ENCODE results near the gene NTF4. TPM values are rescaled to one million over a fixed set of nuclear protein-coding genes. Genes with fewer than 3 reads are reported as not detected.
"Not testable (repeated sequence)": the region's sequence is repeated elsewhere in the genome, so short reads cannot be mapped to it uniquely, and the experiment has no call there.

The NTF4 gene
- total and polyA plus RNA-seq, 2 of the 13 experiments (the other 11 are each of a cell fraction or from before 2014, with no cell fraction given): not detected

DNA sequence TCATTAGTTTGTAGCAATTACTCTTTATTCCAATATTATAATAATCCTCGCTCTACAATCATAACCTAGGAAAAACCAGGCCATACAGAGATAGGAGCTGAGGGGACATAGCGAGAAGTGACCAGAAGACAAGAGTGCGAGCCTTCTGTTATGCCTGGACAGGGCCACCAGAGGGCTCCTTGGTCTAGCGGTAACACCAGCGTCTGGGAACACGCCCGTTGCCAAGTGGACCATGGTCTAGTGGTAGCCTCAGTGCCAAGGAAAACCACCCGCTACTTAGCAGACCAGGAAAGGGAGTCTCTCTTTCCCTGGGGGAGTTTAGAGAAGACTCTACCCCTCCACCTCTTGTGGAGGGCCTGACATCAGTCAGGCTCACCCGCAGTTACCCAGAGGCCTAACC, 10.3 kb upstream of the NTF4 start:
- intact Hi-C loops (cut with micrococcal nuclease; ENCODE audit: unreplicated experiment); BruUV-seq (replicated peaks); H3K4me2 ChIP-seq (ENCODE audit: low read depth, low read length); in situ Hi-C loops (cut with HindIII; ENCODE audit: extremely low pct_ligation_motif_present, low pct_unique_long_range_greater_than_20kb); H3K27ac ChIP-seq (ENCODE audit: extremely low read length, insufficient read depth, low read length); H3K4me1 ChIP-seq (ENCODE audit: insufficient read depth, low read length); H2AFZ ChIP-seq (ENCODE audit: low read length); H3K9ac ChIP-seq (ENCODE audit: insufficient read depth, low read depth, low read length); H3K79me2 ChIP-seq (ENCODE audit: insufficient read depth, low read length); POLR2A ChIA-PET; H3K4me3 ChIP-seq (replicated peaks in 1 of 3; ENCODE audit: insufficient read depth in 1 of 3, low read depth in 2 of 3, low read length in 3 of 3); H4K20me1 ChIP-seq (ENCODE audit: insufficient read depth, low read length); H3K9me3 ChIP-seq (ENCODE audit: low read length); H3K36me3 ChIP-seq (replicated peaks in 1 of 2; ENCODE audit: control insufficient read depth in 1 of 2, insufficient read depth in 2 of 2, low read length in 2 of 2); ATAC-seq: not testable (repeated sequence)
- peak; percentile 20 for DNase-seq (ENCODE audit: low spot score)
- H3K27me3 ChIP-seq (ENCODE audit: control insufficient read depth in 1 of 2, insufficient read depth in 2 of 2, low read length in 2 of 2): peaks cover 2 to 22% of the 10 kb centered on the region in 2 experiments
- peak; percentile 46 for FAIRE-seq
- CTCF ChIA-PET (ENCODE audit: low intra/inter-chr PET ratio, low total read pairs): interaction anchor here (0.8 kb wide), 1 partner anchor 133 kb away, joined by 3 read pairs; no protein-coding TSS in a partner anchor
- 8% methylated on average over 8 of the region's 9 CpGs for WGBS (ENCODE audit: low lambda C conversion rate)
- peak; percentile 66 for TF ChIP-seq RAD21 (CRISPR knock-in tag; IDR thresholded peaks at IDR 0.05)
- TF ChIP-seq SKI (IDR thresholded peaks at IDR 0.05; ENCODE audit: partially characterized antibody): peak; percentile 20
- TF ChIP-seq, protein P1, sequence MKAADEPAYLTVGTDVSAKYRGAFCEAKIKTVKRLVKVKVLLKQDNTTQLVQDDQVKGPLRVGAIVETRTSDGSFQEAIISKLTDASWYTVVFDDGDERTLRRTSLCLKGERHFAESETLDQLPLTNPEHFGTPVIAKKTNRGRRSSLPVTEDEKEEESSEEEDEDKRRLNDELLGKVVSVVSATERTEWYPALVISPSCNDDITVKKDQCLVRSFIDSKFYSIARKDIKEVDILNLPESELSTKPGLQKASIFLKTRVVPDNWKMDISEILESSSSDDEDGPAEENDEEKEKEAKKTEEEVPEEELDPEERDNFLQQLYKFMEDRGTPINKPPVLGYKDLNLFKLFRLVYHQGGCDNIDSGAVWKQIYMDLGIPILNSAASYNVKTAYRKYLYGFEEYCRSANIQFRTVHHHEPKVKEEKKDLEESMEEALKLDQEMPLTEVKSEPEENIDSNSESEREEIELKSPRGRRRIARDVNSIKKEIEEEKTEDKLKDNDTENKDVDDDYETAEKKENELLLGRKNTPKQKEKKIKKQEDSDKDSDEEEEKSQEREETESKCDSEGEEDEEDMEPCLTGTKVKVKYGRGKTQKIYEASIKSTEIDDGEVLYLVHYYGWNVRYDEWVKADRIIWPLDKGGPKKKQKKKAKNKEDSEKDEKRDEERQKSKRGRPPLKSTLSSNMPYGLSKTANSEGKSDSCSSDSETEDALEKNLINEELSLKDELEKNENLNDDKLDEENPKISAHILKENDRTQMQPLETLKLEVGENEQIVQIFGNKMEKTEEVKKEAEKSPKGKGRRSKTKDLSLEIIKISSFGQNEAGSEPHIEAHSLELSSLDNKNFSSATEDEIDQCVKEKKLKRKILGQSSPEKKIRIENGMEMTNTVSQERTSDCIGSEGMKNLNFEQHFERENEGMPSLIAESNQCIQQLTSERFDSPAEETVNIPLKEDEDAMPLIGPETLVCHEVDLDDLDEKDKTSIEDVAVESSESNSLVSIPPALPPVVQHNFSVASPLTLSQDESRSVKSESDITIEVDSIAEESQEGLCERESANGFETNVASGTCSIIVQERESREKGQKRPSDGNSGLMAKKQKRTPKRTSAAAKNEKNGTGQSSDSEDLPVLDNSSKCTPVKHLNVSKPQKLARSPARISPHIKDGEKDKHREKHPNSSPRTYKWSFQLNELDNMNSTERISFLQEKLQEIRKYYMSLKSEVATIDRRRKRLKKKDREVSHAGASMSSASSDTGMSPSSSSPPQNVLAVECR (CRISPR knock-in tag; IDR thresholded peaks at IDR 0.05; ENCODE audit: borderline replicate concordance): peak; percentile 19; the same call in 1 of the 2 replicates
- TF ChIP-seq, protein P2, sequence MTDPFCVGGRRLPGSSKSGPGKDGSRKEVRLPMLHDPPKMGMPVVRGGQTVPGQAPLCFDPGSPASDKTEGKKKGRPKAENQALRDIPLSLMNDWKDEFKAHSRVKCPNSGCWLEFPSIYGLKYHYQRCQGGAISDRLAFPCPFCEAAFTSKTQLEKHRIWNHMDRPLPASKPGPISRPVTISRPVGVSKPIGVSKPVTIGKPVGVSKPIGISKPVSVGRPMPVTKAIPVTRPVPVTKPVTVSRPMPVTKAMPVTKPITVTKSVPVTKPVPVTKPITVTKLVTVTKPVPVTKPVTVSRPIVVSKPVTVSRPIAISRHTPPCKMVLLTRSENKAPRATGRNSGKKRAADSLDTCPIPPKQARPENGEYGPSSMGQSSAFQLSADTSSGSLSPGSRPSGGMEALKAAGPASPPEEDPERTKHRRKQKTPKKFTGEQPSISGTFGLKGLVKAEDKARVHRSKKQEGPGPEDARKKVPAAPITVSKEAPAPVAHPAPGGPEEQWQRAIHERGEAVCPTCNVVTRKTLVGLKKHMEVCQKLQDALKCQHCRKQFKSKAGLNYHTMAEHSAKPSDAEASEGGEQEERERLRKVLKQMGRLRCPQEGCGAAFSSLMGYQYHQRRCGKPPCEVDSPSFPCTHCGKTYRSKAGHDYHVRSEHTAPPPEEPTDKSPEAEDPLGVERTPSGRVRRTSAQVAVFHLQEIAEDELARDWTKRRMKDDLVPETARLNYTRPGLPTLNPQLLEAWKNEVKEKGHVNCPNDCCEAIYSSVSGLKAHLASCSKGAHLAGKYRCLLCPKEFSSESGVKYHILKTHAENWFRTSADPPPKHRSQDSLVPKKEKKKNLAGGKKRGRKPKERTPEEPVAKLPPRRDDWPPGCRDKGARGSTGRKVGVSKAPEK (CRISPR knock-in tag; IDR thresholded peaks at IDR 0.05; ENCODE audit: borderline replicate concordance): peak; percentile 50; the same call in 1 of the 2 replicates
- TF ChIP-seq RXRB (CRISPR knock-in tag; IDR thresholded peaks at IDR 0.05; ENCODE audit: borderline replicate concordance): 0 out of 2 replicates have a peak, but pooled peaks have one; percentile 14
- TF ChIP-seq, protein P3, sequence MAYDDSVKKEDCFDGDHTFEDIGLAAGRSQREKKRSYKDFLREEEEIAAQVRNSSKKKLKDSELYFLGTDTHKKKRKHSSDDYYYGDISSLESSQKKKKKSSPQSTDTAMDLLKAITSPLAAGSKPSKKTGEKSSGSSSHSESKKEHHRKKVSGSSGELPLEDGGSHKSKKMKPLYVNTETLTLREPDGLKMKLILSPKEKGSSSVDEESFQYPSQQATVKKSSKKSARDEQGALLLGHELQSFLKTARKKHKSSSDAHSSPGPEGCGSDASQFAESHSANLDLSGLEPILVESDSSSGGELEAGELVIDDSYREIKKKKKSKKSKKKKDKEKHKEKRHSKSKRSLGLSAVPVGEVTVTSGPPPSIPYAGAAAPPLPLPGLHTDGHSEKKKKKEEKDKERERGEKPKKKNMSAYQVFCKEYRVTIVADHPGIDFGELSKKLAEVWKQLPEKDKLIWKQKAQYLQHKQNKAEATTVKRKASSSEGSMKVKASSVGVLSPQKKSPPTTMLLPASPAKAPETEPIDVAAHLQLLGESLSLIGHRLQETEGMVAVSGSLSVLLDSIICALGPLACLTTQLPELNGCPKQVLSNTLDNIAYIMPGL (CRISPR knock-in tag; IDR thresholded peaks at IDR 0.05; ENCODE audit: borderline replicate concordance in 1 of 2, low read depth in 1 of 2): peak in 1 of 2 experiments; percentile 52; a peak in 1 of 4 replicates
- TF ChIP-seq STAG1 (CRISPR knock-in tag; IDR thresholded peaks at IDR 0.05): peak; percentile 82
- TF ChIP-seq, protein P4, sequence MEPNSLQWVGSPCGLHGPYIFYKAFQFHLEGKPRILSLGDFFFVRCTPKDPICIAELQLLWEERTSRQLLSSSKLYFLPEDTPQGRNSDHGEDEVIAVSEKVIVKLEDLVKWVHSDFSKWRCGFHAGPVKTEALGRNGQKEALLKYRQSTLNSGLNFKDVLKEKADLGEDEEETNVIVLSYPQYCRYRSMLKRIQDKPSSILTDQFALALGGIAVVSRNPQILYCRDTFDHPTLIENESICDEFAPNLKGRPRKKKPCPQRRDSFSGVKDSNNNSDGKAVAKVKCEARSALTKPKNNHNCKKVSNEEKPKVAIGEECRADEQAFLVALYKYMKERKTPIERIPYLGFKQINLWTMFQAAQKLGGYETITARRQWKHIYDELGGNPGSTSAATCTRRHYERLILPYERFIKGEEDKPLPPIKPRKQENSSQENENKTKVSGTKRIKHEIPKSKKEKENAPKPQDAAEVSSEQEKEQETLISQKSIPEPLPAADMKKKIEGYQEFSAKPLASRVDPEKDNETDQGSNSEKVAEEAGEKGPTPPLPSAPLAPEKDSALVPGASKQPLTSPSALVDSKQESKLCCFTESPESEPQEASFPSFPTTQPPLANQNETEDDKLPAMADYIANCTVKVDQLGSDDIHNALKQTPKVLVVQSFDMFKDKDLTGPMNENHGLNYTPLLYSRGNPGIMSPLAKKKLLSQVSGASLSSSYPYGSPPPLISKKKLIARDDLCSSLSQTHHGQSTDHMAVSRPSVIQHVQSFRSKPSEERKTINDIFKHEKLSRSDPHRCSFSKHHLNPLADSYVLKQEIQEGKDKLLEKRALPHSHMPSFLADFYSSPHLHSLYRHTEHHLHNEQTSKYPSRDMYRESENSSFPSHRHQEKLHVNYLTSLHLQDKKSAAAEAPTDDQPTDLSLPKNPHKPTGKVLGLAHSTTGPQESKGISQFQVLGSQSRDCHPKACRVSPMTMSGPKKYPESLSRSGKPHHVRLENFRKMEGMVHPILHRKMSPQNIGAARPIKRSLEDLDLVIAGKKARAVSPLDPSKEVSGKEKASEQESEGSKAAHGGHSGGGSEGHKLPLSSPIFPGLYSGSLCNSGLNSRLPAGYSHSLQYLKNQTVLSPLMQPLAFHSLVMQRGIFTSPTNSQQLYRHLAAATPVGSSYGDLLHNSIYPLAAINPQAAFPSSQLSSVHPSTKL (CRISPR knock-in tag; IDR thresholded peaks at IDR 0.05): 0 out of 2 replicates have a peak, but pooled peaks have one; percentile 21

All from HepG2 (cell line).